ENCODE measurements around the gene CXCL8.
"Not testable (repeated sequence)": the region's sequence is repeated elsewhere in the genome, so short reads cannot be mapped to it uniquely, and the experiment has no call there.

The CXCL8 gene

DNA sequence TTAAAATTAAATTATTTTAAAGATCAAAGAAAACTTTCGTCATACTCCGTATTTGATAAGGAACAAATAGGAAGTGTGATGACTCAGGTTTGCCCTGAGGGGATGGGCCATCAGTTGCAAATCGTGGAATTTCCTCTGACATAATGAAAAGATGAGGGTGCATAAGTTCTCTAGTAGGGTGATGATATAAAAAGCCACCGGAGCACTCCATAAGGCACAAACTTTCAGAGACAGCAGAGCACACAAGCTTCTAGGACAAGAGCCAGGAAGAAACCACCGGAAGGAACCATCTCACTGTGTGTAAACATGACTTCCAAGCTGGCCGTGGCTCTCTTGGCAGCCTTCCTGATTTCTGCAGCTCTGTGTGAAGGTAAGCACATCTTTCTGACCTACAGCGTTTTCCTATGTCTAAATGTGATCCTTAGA is at the start of gene CXCL8:
TSS of gene CXCL8 (plus strand) at position 217 of the 426 bp plus-strand sequence. CDS start at position 307, 90 bp downstream.
- DNase-seq: no peak

DNA sequence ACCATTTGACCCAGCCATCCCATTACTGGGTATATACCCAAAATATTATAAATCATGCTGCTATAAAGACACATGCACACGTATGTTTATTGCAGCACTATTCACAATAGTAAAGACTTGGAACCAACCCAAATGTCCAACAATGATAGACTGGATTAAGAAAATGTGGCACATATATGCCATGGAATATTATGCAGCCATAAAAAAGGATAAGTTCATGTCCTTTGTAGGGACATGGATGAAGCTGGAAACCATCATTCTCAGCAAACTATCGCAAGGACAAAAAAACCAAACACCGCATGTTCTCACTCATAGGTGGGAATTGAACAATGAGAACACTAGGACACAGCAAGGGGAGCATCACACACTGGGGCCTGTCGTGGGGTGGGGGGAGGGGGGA is 49.2 kb upstream of the CXCL8 start:
- not testable (repeated sequence) for DNase-seq

- DNase-seq: no peak
Observed at GRCh38 chr4:73691759-73692158, 48.6 kb upstream of the CXCL8 start.

- no peak for DNase-seq
Observed at GRCh38 chr4:73692254-73692653, 48.1 kb upstream of the CXCL8 start.

GRCh38 chr4:73692701-73693100 is 47.7 kb upstream of the CXCL8 start:
- DNase-seq: no peak

DNA sequence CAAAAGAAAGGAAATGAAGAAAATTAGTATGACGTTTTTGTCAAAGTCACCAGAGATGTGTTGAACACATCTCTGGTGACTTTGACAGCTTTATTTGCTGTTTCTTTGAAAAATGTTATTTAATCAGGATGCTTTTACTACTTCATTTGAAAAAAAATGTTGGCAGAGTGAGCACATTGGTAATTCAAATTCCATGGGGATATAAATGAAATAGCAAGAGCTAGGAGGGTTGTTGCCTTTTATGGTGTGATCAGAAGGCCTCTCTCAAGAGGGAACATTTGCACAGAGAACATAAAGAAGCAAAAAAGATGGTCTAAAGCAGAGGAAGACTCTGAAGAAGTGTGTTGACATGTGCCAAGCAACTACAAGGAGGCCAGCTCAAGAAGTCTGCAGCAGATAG is 46.6 kb upstream of the CXCL8 start:
- no peak for DNase-seq

- DNase-seq: peak; percentile 54
Observed at GRCh38 chr4:73698217-73698616, 42.2 kb upstream of the CXCL8 start.

DNA sequence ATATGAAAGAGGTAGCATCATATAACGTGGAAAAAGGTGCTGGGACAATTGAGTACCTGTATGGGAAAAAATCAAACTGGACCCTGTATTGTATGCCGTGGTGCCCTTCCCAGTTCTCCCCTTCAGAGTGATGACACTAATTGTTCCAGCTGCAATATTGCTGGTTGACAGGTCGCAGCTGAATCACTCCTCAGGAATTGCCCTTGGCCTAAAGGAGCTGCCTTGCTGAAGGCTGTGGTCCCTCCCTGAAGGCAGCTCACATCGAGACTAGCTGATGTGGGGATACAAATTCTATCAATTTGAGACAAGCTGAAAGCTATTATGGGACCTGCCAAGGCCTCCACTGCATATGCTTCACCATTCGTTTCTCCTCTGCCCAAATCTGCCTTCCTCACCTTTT is 39.3 kb upstream of the CXCL8 start:
- no peak for DNase-seq

DNA sequence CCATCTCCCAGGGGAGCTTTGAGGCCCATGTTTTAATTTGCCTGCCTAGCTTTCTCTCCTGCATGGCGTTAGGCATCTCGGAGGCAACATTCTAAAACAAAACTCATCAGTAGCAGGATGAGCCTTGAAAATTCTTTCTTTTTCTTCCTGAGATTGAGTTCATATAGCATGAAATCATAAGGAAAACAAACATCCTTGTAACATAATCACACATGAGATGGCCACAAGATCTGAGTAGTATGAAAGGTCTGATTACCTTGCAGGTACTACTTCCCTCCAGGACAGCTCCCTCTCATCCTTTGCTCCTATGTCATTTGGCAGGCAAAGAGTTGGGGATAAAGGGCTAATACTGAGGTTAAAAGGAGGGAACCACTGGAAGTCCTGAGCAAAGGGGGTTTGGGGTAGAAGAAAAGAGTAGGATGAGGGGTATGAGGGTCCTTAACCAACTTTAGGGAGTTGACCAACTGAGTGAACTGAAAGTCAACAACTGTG is 37.5 kb upstream of the CXCL8 start:
- DNase-seq: no peak

DNA sequence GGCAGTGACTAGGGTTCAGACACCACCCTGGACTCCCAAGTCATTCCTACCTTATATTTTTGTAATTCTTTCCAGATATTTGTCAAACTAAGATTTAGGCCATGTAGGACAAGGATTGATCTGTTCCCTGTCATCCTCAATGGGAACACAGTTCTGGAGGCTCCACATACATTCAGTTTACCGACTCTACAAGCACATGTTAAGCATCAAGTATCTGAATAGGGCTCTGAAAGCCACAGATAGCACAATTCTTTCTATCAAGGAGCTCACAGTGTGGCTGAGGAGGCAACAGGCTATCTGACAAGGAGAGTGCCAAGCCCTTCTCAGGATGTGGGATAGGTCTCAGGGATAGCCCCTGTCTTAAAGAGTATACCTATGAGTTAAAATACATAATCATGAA is 37.0 kb upstream of the CXCL8 start:
- DNase-seq: no peak

DNA sequence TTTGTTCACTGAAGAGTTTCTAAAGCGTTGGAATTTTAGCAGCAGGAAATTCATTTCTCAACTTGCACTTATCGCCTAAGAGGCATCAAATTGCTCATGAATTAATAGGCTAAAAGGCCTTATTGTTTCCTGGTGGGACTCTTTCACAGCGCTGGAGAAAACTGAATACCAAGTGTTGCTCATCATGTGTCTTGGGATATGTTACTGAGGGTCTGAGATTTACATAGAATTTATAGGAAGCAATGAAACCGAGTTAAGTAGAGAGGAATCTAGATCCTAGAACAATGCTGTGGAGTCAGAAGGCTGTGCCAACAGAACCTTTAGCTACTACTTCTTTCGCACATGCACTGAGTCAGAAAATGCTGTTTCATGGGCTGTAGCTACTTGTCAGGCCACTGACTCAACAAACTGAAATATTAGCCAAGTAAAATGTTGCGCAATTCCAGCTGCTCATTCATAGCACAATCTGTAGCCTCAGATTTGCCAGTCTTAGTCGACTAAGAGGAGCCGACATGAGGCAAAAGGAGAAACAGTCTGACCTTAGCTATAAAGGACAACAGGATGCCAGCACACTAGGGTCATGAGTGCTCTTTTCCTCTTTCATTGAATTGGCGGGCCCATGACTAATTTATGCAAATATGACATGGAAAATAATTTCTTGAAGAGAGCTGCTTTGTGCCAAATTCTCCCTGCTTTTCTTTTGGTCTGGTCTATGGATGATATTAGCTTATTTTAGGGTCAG is 35.9 kb upstream of the CXCL8 start:
- DNase-seq: peak; percentile 24

- no peak for DNase-seq
Observed at GRCh38 chr4:73705056-73705432, 35.3 kb upstream of the CXCL8 start.

DNA sequence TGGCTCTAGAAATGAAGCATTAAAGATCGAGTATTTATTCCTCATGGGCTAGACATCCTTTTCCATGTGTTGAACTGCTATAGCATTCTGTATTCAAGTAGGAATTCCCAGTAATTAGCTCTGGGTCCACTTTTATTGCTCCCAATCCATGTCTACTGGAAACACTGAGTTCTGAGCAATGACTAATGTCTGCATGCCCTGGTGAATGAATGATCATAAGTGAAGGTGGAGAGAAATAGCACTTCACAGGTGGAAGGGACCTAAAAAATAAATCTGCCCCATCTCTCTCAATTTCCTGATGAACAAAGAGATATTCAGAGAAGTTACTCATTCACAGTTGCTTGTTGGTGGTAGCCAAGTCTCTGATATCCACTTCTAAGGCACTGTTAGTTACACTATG is 34.6 kb upstream of the CXCL8 start:
- DNase-seq: no peak

- no peak for DNase-seq
Observed at GRCh38 chr4:73706811-73707210, 33.6 kb upstream of the CXCL8 start.

DNA sequence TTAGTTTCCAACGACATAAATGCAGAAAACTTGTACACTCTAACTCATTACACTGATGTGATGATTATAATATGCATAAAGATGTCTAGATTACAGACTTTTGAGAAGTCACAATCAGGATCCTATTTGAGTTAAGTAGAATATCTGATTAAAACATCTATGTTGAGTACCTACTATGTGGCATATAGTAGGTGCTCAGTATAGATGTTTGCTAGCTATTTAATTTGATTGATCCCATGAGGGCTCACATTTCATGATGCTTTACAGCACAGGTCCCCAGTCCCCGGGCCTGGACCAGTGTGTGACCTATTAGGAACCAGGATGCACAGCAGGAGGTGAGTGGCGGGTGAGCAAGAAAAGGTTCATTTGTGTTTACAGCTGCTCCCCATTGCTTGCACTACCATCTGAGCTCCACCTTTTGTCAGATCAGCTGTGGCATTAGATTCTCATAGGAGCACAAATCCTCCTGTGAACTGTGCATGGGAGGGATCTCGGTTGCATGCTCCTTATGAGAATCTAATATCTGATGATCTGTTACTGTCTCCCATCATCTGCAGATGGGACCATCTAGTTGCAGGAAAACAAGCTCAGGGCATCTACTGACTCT is 33.0 kb upstream of the CXCL8 start:
- no peak for DNase-seq

DNA sequence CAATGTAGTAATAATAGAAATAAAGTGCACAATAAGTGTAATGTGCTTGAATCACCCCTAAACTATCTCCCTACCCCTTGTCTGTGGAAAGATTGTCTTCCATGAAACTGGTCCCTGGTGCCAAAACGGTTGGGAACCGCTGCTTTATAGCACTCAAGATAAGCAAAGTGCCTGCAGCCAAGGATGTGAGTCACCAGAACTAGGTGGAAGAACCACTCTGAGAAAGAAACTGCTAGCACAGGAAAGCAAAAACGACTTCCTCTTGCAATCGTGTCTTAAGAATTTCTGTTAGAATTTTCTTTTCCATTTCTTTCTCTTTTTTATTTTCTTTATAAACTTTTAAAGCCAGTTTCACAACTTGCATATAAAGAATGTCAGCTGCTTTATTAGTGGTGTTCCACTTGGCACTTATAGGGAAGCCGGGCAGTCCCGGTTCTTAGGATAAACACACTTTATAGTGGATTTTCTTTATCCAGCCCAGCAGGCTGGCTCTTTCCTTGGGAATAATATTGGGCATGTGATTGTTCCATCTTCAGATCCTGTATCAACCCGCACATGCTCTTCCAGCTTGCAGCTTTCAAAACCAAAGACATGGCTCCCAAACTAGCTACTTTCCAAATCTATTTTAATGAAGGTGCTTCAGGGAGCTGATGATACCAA is 32.3 kb upstream of the CXCL8 start:
- no peak for DNase-seq

GRCh38 chr4:73709451-73710033 is 30.8 kb upstream of the CXCL8 start:
- DNase-seq: no peak

GRCh38 chr4:73710094-73710493 is 30.3 kb upstream of the CXCL8 start:
- DNase-seq: no peak

DNA sequence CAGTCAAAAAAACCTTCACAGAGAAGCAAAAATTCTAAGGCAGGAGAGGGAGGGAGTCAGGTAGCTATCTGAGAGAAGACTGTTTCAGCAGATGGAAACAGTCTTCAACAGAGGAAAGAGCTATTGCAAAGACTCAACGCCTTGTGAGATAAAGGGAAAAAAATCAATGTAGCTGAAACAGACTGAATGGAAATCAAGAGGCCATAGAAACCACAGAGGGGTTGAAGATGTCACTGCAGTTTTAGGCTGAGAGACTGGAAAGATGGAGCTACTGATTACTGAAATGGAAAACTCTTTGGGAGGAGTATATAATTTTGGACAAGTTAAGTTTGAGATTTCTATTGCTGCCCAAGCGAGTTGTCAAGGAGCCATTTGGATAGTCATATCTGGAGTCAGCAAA is 28.4 kb upstream of the CXCL8 start:
- no peak for DNase-seq

DNA sequence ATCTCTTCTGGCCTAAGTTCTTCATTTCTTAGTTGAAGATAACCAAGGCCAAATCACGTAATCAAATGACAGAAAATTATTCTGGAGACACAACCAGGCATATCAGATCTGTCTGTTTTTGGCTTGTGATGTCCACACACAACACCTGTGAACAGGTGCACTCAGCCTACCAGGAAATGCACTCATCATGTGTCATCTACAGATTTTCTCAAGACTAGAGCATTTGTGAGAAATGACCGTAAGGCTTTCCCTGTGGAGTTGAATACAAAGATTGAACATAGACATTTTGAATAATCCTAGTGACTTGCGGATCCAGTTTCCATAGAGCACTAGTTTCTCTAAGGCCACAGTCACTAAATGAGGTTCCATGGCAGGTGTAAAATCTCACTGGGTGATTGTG is 26.7 kb upstream of the CXCL8 start:
- DNase-seq: no peak

DNA sequence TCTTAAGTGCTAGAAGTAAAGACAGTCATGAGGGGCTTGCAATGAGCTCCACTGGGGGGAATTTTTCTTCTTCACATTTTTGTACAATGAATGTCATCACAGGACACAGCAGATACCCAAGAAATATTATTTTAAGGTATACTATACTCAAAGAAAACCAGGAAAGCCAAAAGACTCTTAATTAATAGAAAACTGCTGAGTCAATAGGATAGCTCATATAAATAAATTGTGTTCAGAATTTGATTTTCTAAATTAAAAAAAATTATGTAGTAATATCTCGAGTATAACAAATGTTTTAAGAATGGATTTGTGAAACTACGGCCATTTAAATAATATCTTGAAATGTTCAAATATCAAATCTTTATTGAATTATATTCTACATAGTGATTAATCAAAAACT is 25.7 kb upstream of the CXCL8 start:
- DNase-seq: no peak

GRCh38 chr4:73715659-73716058 is 24.7 kb upstream of the CXCL8 start:
- no peak for DNase-seq

Measured in eye (tissue), 1 donor.